HEK293 (cell line): ENCODE data around the gene PCNX3.

Source experiments
- EGR2 ChIP-seq: fragments of 450-650 bp; formaldehyde crosslinking; IDR thresholded peaks from 2 replicates; pipeline ENCODE4 v1.5.1; 2016; ENCODE audit warnings: low read depth, missing biosample characterization, missing genetic modification characterization
- GFI1B ChIP-seq: fragments of 450-650 bp; formaldehyde crosslinking; IDR thresholded peaks from 2 replicates; pipeline ENCODE4 v1.5.1; 2016; ENCODE audit warnings: missing biosample characterization, missing genetic modification characterization
- MZF1 ChIP-seq: fragments of 450-650 bp; formaldehyde crosslinking; IDR thresholded peaks from 2 replicates; pipeline ENCODE4 v1.5.1; 2017; ENCODE audit warnings: missing biosample characterization, missing genetic modification characterization, borderline replicate concordance
- SCRT1 ChIP-seq: fragments of 450-650 bp; formaldehyde crosslinking; IDR thresholded peaks from 2 replicates; pipeline ENCODE4 v1.5.1; 2016; ENCODE audit warnings: missing biosample characterization, missing genetic modification characterization, borderline replicate concordance
- ZBTB21 ChIP-seq: fragments of 450-650 bp; formaldehyde crosslinking; IDR thresholded peaks from 2 replicates; pipeline ENCODE4 v1.5.1; 2017; ENCODE audit warnings: missing biosample characterization, missing genetic modification characterization
- ZBTB8A ChIP-seq: fragments of 450-650 bp; formaldehyde crosslinking; IDR thresholded peaks from 2 replicates; pipeline ENCODE4 v1.5.1; 2016; ENCODE audit warnings: missing biosample characterization, missing genetic modification characterization
- ZNF112 ChIP-seq: fragments of 450-650 bp; formaldehyde crosslinking; IDR thresholded peaks from 2 replicates; pipeline ENCODE4 v1.5.0; 2017; ENCODE audit warnings: missing biosample characterization, missing genetic modification characterization
- ZNF211 ChIP-seq: fragments of 450-650 bp; formaldehyde crosslinking; IDR thresholded peaks from 2 replicates; pipeline ENCODE4 v1.5.1; 2016; ENCODE audit warnings: low read depth, missing biosample characterization, missing genetic modification characterization
- ZNF221 ChIP-seq: fragments of 450-650 bp; formaldehyde crosslinking; IDR thresholded peaks from 2 replicates; pipeline ENCODE4 v1.5.1; 2017; ENCODE audit warnings: missing biosample characterization, missing genetic modification characterization, borderline replicate concordance
- ZNF223 ChIP-seq: fragments of 450-650 bp; formaldehyde crosslinking; IDR thresholded peaks from 2 replicates; pipeline ENCODE4 v1.5.1; 2016; ENCODE audit warnings: missing biosample characterization, missing genetic modification characterization
- ZNF23 ChIP-seq: fragments of 450-650 bp; formaldehyde crosslinking; IDR thresholded peaks from 2 replicates; pipeline ENCODE4 v1.5.1; 2016; ENCODE audit warnings: missing biosample characterization, missing genetic modification characterization, borderline replicate concordance
- ZNF335 ChIP-seq: fragments of 450-650 bp; formaldehyde crosslinking; conservative IDR thresholded peaks from 2 replicates; pipeline ENCODE4 v1.5.1; 2016; ENCODE audit warnings: missing biosample characterization, missing genetic modification characterization
- ZNF354C ChIP-seq: fragments of 450-650 bp; formaldehyde crosslinking; IDR thresholded peaks from 2 replicates; pipeline ENCODE4 v1.5.1; 2016; ENCODE audit warnings: missing biosample characterization, missing genetic modification characterization, low read depth, borderline replicate concordance
- ZNF391 ChIP-seq: fragments of 450-650 bp; formaldehyde crosslinking; IDR thresholded peaks from 2 replicates; pipeline ENCODE4 v1.5.1; 2016; ENCODE audit warnings: low read depth, missing biosample characterization, missing genetic modification characterization, borderline replicate concordance
- ZNF433 ChIP-seq: fragments of 450-650 bp; formaldehyde crosslinking; IDR thresholded peaks from 2 replicates; pipeline ENCODE4 v1.5.1; 2016; ENCODE audit warnings: missing biosample characterization, missing genetic modification characterization, low read depth
- ZNF514 ChIP-seq: fragments of 450-650 bp; formaldehyde crosslinking; IDR thresholded peaks from 2 replicates; pipeline ENCODE4 v1.5.1; 2016; ENCODE audit warnings: missing biosample characterization, missing genetic modification characterization
- ZNF529 ChIP-seq: fragments of 450-650 bp; formaldehyde crosslinking; IDR thresholded peaks from 2 replicates; pipeline ENCODE4 v1.5.1; 2017; ENCODE audit warnings: missing genetic modification characterization, missing biosample characterization; ENCODE audit not compliant: insufficient replicate concordance
- ZNF707 ChIP-seq: fragments of 450-650 bp; formaldehyde crosslinking; IDR thresholded peaks from 2 replicates; pipeline ENCODE4 v1.5.1; 2016; ENCODE audit warnings: missing biosample characterization, missing genetic modification characterization
- ZNF747 ChIP-seq: fragments of 450-650 bp; formaldehyde crosslinking; IDR thresholded peaks from 2 replicates; pipeline ENCODE4 v1.5.1; 2016; ENCODE audit warnings: missing biosample characterization, missing genetic modification characterization
- ZNF76 ChIP-seq: fragments of 450-650 bp; formaldehyde crosslinking; IDR thresholded peaks from 2 replicates; pipeline ENCODE4; 2016; ENCODE audit warnings: low read depth, missing biosample characterization, missing genetic modification characterization, borderline replicate concordance
- ZNF768 ChIP-seq: fragments of 450-650 bp; formaldehyde crosslinking; IDR thresholded peaks from 2 replicates; pipeline ENCODE4 v1.5.1; 2018; ENCODE audit warnings: missing biosample characterization, mild to moderate bottlenecking, missing genetic modification characterization
- ZSCAN23 ChIP-seq: fragments of 450-650 bp; formaldehyde crosslinking; IDR thresholded peaks from 2 replicates; pipeline ENCODE4 v1.5.1; 2016; ENCODE audit warnings: missing biosample characterization, missing genetic modification characterization
- ZXDB ChIP-seq: fragments of 450-650 bp; formaldehyde crosslinking; IDR thresholded peaks from 2 replicates; pipeline ENCODE4 v1.5.1; 2016; ENCODE audit warnings: missing biosample characterization, missing genetic modification characterization
- TF ChIP-seq, protein P1 (sequence below): fragments of 450-650 bp; formaldehyde crosslinking; IDR thresholded peaks from 2 replicates; pipeline ENCODE4 v1.5.1; 2016; ENCODE audit warnings: missing biosample characterization, missing genetic modification characterization
- TF ChIP-seq, protein P2 (sequence below): fragments of 450-650 bp; formaldehyde crosslinking; IDR thresholded peaks from 2 replicates; pipeline ENCODE4 v1.5.1; 2016; ENCODE audit warnings: missing biosample characterization, missing genetic modification characterization
- TF ChIP-seq, protein P3 (sequence below): fragments of 450-650 bp; IDR thresholded peaks from 2 replicates; pipeline ENCODE4 v1.5.1; 2018; ENCODE audit warnings: missing biosample characterization, mild to moderate bottlenecking, missing genetic modification characterization
- TF ChIP-seq, protein P4 (sequence below): fragments of 450-650 bp; formaldehyde crosslinking; IDR thresholded peaks from 2 replicates; pipeline ENCODE4 v1.5.1; 2017; ENCODE audit warnings: missing biosample characterization, missing genetic modification characterization
- TF ChIP-seq, protein P5 (sequence below): fragments of 450-650 bp; formaldehyde crosslinking; IDR thresholded peaks from 2 replicates; pipeline ENCODE4 v1.5.1; 2016; ENCODE audit warnings: missing biosample characterization, missing genetic modification characterization

Gene PCNX3

DNA sequence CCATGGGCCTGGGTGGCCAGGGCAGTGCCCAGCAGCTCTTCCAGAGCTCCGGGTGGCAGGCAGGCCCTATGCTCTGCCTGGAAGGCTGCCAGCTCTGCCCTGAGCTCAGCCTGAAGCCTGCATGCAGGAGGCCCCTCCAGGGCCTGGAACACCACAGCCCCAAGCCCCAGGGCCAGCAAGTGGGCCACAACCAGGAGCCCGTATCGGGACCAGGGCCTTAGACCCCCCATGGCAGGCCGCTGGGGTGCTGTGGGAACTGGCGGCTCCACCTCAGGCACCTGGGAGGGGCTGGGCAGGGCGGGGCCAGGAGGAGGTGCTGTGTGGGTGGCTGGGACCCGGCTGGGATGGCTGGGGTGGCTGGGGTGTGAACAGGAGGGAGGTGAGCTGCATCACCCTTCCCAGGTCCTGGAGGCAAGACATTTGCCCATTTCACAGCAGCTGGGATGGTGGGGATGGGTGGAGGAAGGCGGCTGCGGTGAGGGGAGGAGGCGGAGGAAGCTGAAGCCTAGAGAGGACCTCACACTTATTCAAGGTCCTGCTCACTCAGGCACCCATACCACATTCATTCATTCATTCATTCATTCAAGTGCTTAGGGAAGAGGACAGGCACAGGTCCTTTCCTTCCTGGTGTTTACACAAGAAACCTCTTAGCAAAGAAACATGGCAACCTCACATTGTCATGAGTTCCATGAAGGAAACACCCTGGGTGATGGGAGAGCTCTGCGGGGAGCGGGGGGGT is 19.9 kb upstream of the PCNX3 start, which contains the start of gene KCNK7 (continued):
- TF ChIP-seq ZNF391: no peak
- TF ChIP-seq ZNF707 (tag by site-specific recombination): no peak
- no peak for TF ChIP-seq ZNF211 (tag by site-specific recombination)
- TF ChIP-seq, protein P1, sequence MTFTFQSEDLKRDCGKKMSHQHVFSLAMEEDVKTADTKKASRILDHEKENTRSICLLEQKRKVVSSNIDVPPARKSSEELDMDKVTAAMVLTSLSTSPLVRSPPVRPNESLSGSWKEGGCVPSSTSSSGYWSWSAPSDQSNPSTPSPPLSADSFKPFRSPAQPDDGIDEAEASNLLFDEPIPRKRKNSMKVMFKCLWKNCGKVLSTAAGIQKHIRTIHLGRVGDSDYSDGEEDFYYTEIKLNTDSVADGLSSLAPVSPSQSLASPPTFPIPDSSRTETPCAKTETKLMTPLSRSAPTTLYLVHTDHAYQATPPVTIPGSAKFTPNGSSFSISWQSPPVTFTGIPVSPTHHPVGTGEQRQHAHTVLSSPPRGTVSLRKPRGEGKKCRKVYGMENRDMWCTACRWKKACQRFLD (tag by site-specific recombination): no peak
- TF ChIP-seq ZNF112 (tag by site-specific recombination): no peak
- TF ChIP-seq, protein P2, sequence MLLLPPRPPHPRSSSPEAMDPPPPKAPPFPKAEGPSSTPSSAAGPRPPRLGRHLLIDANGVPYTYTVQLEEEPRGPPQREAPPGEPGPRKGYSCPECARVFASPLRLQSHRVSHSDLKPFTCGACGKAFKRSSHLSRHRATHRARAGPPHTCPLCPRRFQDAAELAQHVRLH (tag by site-specific recombination): no peak
- no peak for TF ChIP-seq ZNF221 (tag by site-specific recombination)
- no peak for TF ChIP-seq ZSCAN23 (tag by site-specific recombination)
- TF ChIP-seq ZNF514: no peak
- TF ChIP-seq ZNF529 (tag by site-specific recombination): no peak
- no peak for TF ChIP-seq MZF1
- TF ChIP-seq ZNF23 (tag by site-specific recombination): no peak
- no peak for TF ChIP-seq ZNF354C (tag by site-specific recombination)
- no peak for TF ChIP-seq GFI1B (tag by site-specific recombination)
- no peak for TF ChIP-seq ZNF768 (tag by site-specific recombination)
- TF ChIP-seq ZBTB8A (tag by site-specific recombination): peak; percentile 23; the same call in 1 of the 2 replicates
- TF ChIP-seq, protein P3, sequence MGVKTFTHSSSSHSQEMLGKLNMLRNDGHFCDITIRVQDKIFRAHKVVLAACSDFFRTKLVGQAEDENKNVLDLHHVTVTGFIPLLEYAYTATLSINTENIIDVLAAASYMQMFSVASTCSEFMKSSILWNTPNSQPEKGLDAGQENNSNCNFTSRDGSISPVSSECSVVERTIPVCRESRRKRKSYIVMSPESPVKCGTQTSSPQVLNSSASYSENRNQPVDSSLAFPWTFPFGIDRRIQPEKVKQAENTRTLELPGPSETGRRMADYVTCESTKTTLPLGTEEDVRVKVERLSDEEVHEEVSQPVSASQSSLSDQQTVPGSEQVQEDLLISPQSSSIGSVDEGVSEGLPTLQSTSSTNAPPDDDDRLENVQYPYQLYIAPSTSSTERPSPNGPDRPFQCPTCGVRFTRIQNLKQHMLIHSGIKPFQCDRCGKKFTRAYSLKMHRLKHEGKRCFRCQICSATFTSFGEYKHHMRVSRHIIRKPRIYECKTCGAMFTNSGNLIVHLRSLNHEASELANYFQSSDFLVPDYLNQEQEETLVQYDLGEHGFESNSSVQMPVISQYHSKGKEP (tag by site-specific recombination): no peak
- no peak for TF ChIP-seq ZNF433 (tag by site-specific recombination)
- TF ChIP-seq ZNF335: no peak
- TF ChIP-seq EGR2 (tag by site-specific recombination): peak; percentile 49; the same call in 1 of the 2 replicates
- no peak for TF ChIP-seq ZXDB (tag by site-specific recombination)
- TF ChIP-seq ZNF747: no peak
- TF ChIP-seq, protein P4, sequence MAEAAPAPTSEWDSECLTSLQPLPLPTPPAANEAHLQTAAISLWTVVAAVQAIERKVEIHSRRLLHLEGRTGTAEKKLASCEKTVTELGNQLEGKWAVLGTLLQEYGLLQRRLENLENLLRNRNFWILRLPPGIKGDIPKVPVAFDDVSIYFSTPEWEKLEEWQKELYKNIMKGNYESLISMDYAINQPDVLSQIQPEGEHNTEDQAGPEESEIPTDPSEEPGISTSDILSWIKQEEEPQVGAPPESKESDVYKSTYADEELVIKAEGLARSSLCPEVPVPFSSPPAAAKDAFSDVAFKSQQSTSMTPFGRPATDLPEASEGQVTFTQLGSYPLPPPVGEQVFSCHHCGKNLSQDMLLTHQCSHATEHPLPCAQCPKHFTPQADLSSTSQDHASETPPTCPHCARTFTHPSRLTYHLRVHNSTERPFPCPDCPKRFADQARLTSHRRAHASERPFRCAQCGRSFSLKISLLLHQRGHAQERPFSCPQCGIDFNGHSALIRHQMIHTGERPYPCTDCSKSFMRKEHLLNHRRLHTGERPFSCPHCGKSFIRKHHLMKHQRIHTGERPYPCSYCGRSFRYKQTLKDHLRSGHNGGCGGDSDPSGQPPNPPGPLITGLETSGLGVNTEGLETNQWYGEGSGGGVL (tag by site-specific recombination): peak; percentile 52; the same call in 1 of the 2 replicates
- TF ChIP-seq ZNF76: no peak
- no peak for TF ChIP-seq ZBTB21 (tag by site-specific recombination)
- TF ChIP-seq ZNF223 (tag by site-specific recombination): no peak
- TF ChIP-seq, protein P5, sequence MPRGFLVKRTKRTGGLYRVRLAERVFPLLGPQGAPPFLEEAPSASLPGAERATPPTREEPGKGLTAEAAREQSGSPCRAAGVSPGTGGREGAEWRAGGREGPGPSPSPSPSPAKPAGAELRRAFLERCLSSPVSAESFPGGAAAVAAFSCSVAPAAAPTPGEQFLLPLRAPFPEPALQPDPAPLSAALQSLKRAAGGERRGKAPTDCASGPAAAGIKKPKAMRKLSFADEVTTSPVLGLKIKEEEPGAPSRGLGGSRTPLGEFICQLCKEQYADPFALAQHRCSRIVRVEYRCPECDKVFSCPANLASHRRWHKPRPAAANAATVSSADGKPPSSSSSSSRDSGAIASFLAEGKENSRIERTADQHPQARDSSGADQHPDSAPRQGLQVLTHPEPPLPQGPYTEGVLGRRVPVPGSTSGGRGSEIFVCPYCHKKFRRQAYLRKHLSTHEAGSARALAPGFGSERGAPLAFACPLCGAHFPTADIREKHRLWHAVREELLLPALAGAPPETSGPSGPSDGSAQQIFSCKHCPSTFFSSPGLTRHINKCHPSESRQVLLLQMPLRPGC: no peak
- TF ChIP-seq SCRT1 (tag by site-specific recombination): no peak
